Stimulated activated CD4-positive, alpha-beta T cell treated with anti-CD3 and anti-CD28 coated beads, TNF-alpha, amount 100 ng/mL, for 24 hours (primary cell): Measurements from ENCODE around the gene OSTC.
A peak's percentile ranks its signal among the peaks of the same experiment; 100 is the strongest.

Experiments
- DNase-seq, 3 experiments: peaks; one replicate each; pipeline ENCODE4 v3.0.0-alpha.2; 2020; ENCODE audit warnings: low read depth in 3 of 3

OSTC gene

GRCh38 chr4:108650212-108651013, at the start of gene OSTC:
OSTC (plus strand) TSS chr4:108650599; CDS start chr4:108650656, 57 bp downstream.
- DNase-seq = peak; percentile 82 to 90 (median 88)

DNA sequence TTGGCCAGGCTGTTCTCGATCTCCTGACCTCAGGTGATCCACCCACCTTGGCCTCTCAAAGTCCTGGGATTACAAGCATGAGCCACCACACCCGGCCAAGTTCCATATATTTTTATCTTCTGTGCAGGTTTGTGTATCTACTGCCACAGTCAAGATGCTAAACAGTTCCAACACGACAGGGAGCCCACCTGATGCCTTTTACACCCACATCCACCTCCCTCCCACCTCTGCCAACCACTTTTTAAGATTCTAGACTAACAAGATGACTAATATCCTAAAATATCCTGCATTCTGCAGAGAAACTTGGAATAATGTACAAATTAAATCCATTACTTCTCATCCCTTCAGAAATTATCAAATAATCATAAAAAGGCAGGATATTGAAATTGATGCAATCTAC, 49.3 kb upstream of the OSTC start:
- no peak for DNase-seq

- DNase-seq = no peak
These were observed 48.9 kb upstream of the OSTC start for GRCh38 chr4:108601532-108601931.

- no peak for DNase-seq
These were observed 48.2 kb upstream of the OSTC start for GRCh38 chr4:108602163-108602562.

DNA sequence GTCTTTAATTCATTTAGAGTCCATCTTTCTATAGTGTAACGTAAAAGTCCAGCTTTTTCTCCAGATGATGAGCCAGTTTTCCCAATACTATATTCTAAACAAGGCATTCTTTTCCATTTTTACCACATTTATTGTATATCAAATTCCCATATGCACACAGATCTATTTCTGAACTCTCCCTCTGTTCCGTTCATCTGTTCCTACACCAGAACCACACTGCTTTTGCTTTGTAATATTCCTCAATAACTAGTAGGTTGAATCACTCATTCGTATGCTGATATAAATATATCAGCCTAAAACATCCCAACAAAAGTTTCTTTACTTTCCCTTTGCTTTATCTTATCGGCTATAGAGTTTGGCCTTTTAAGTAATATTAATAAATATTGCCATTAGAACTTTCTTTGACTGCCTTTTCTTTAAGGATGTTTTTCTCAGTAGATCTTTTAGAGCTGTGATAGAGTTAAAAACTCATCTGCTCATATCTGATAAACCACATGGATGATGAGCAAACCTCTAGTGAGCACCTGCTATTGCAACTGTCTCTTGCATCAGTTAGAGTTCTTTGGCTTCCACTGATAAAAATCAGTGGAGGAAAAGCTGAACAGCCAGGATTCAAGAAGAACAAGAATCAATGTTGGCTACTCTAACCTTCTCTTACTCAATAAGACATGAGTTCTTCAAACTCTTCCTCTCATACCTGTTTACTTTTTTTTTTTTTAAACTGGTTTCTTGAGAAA, 43.2 kb upstream of the OSTC start:
- no peak for DNase-seq

- no peak for DNase-seq
These were observed 39.0 kb upstream of the OSTC start for GRCh38 chr4:108611365-108611764.

GRCh38 chr4:108612365-108612764, 38.0 kb upstream of the OSTC start:
- DNase-seq = no peak

- peak in 2 of 3 experiments; percentile 13 to 29 for DNase-seq
These were observed 30.9 kb upstream of the OSTC start for GRCh38 chr4:108619372-108620100.

DNA sequence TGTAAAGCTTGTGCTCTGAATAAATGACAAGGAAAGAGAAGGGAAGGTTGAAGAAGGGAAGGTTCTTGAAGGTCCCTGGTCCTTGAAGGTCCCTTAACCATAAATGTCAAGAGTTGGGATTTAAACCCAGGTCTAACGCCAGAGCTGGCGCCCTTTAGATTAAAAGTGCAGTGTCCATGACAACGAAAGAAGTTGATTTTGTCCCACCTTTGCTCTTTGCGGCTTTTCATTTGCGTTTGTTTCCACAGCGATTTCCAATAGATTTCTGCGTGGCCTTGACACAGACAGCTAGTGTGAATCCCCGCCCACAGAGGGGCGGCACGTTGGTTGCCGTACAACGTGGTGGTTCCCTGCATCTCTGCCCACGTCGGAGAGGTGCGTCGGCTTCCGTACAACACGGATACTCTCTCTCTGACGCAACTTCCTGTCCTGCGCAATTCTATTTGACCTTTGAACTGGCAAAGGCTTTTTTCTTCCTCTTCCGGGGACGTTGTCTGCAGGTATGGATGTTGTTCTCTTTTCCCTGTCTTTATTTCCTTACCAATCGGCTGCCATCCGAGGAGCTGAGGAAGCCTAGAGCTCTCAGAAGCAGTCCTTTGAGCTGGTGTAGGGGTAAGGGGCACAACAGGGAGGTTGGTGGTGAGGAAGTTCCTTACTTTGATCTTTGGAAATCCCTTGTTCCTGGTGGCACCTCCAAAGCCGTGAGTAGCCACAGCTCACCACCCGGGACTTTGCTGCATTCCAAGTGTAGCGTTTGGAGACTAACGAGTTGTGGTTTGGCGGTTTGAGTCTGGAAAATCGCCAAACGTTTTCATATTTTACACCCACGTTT, 30.1 kb upstream of the OSTC start, which contains the start of gene RPL34:
Gene RPL34, plus strand, starts transcription at position 476 of the 832 bp plus-strand sequence. CDS start 1,384 bp downstream, outside the sequence.
- peak; percentile 92 to 99 (median 96) for DNase-seq

- no peak for DNase-seq
These were observed 29.2 kb upstream of the OSTC start for GRCh38 chr4:108620933-108621905.

GRCh38 chr4:108622022-108622421, 28.4 kb upstream of the OSTC start:
- DNase-seq = no peak

DNA sequence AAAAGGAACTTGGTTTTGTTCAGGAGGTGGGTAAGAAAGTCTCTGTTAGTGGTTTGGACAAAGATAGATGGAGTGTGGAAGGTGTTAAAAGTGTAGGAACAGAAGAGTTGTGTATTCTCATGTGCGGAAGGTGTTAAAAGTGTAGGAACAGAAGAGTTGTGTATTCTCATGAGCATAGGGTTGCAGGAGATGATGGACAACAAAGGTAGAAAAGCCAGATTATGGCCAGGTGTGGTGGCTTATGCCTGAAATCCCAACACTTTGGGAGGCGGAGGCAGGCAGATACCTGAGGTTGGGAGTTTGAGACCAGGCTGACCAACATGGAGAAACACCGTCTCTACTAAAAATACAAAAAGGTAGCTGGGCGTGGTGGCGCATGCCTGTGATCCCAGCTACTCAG, 27.6 kb upstream of the OSTC start:
- DNase-seq = no peak

- no peak for DNase-seq
These were observed 25.9 kb upstream of the OSTC start for GRCh38 chr4:108624263-108625056.

GRCh38 chr4:108626056-108626455, 24.3 kb upstream of the OSTC start:
- no peak for DNase-seq

DNA sequence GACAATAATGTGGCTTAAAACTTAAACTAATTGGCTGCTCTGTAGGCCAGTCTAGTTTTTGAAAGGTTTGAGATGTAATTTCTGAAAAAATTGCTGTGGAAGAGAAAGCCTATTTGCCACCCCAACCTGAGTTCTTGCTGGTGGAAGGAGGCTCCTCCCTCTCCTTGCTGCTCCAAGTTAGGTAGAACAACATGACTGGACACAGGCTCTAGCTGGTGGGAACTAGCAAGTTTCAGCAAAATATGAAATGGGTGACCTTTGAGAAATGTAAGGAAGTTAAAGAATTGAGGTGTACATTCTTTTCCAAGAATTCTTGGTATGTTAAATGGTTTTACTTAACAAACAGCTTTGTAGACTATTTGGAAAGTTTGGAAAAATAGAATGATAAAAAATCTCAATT, 22.0 kb upstream of the OSTC start:
- DNase-seq = no peak

DNA sequence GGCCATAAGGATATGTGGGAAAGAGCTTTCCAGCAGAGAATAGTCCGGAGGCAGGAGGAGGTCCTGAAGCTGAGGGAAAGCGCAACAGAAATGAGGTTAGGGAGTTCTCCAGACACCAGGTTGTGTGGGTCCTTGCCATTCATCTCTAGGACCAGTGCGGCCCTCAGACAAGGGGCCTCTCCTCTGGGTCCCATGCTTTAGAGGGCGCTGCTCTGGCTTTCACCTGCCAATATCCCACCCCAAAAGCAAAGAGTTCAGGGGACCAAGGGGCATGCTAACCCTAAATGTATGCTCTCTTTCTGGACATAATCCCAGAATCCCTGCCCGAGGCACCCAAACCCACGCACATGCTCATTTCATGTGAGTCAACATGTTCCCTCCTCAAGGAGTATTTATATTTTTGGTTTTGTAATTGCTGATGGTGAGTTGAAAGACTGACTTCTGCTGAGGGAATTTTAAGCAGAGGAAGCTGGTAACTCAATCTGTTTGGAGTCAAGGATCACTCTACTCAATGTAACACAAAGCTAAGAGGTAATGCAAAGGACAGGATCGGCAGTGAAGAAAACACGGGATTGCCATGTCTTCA, 15.2 kb upstream of the OSTC start:
- no peak for DNase-seq

DNA sequence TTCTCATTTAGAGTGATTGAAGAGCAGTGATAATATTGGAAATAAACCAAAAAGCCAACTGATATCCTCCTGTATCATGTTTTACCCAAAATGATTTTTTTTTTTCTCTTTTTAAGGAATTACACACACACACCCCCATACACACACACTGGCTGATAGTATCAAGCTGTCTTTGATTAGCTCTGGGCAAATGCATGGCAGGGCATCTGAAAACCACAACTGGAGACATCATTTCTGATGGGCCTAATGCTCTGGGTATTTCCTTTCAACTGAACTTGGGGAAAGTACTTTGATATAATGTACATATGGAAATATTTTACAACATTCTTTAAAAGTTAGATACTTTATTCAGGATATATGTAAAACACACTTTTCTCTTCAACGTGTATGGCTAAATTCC, 14.2 kb upstream of the OSTC start:
- DNase-seq = no peak

DNA sequence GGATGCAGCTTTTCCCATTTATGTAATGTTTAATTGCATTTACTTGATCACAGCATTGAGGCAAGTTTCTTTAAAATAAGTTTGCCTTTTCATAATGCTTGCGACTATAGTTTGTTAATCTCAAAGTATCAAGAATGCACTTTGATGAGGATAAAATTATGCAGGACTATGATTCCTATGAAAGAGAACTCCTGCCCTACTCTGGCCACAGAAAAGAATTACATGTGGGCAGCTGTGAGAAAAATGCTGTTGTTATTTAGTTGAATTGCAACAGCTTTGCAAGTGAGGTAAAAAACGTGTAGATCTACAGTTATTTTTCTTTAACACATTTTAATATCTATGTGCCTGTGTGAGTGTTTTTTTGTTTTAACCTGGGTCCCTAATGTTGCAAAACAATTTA, 12.5 kb upstream of the OSTC start:
- no peak for DNase-seq

DNA sequence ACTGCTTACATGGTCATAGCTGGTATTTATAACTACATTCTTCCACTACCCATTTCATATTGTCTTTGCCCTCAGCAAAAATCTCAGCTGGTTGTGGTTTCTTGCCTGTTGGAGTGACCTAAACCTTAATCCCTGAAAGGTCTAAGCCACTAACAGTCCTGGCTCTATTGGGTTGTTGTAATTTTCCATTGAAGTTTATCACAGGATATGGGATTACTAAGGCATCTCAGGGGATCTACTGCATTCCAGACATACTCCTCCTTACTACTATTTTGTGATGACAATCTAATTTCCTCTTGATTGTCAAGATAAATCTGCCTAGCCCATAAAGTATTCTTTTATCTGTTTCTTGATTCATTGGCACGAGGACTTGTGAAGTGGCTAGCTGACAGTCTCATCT, 6.2 kb upstream of the OSTC start:
- no peak for DNase-seq
